GM23338 (cell line): ENCODE results near the gene EDA2R.

ENCODE experiments used
- EZH2phosphoT487 ChIP-seq: fragments of 200-600 bp; sonication (generic); IDR thresholded peaks from one replicate; pipeline ENCODE4 v1.8.1; 2018; ENCODE audit warnings: antibody characterized with exemption; ENCODE audit not compliant: unreplicated experiment
- POLR2AphosphoS5 ChIP-seq: IDR thresholded peaks from 2 replicates; pipeline ENCODE4 v1.6.1; 2016; ENCODE audit warnings: antibody characterized with exemption, low read depth
- TF ChIP-seq, protein P1 (sequence below), 2 experiments: fragments of 200-600 bp in 1 of 2; sonication (generic) in 1 of 2; conservative IDR thresholded peaks; 2 replicates each; pipeline versions ENCODE4 v1.5.1 to v1.6.1; 2016 to 2017; ENCODE audit warnings: antibody characterized with exemption in 2 of 2, low read depth in 2 of 2, mild to moderate bottlenecking in 2 of 2, moderate library complexity in 1 of 2

DNA sequence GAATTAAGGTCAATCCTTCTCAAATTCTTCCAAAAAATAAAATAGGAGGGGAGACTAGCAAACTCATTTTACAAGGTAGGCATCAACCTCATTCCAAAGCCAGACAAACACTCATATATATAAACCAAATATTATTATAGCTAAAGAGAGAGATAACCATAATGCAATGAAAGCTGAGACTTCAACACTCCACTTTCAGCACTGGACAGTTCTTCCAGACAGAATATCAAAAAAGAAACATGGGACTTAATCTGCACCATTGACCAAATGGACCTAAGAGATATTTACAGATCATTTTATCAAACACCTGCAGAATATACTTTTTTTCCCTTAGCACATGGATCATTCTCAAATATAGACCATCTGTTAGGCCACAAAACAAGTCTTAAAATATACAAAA is 15.5 kb upstream of the EDA2R start:
- TF ChIP-seq POLR2AphosphoS5 (no peak), EZH2phosphoT487 (no peak)
- TF ChIP-seq, protein P1, sequence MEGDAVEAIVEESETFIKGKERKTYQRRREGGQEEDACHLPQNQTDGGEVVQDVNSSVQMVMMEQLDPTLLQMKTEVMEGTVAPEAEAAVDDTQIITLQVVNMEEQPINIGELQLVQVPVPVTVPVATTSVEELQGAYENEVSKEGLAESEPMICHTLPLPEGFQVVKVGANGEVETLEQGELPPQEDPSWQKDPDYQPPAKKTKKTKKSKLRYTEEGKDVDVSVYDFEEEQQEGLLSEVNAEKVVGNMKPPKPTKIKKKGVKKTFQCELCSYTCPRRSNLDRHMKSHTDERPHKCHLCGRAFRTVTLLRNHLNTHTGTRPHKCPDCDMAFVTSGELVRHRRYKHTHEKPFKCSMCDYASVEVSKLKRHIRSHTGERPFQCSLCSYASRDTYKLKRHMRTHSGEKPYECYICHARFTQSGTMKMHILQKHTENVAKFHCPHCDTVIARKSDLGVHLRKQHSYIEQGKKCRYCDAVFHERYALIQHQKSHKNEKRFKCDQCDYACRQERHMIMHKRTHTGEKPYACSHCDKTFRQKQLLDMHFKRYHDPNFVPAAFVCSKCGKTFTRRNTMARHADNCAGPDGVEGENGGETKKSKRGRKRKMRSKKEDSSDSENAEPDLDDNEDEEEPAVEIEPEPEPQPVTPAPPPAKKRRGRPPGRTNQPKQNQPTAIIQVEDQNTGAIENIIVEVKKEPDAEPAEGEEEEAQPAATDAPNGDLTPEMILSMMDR (conservative IDR thresholded peaks at IDR 0.05; ENCODE audit: low read depth in 2 of 2): no peak
